ENCODE measurements around the gene HPS4.

DNA sequence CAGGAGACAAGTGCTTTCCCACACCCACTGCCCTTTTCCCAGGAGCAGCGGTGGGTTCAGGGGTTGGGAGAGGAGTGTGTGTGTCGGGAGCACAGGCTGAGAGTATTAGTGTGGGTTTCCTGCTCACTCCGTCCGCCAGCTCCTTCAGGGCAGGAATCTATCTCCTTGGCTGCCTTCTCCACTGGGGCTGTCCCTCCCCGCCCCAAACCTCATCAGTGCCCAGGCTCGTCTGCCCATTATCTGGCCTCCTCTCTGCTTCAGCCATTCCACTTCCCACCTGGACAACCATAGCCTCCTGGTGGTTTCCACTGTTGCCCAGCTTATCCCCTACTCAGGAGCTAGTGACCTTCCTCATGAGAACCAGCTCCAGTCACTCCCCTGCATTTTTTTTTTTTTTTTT, 34.6 kb downstream of the HPS4 start:
- TF ChIP-seq SP1 (IDR thresholded peaks at IDR 0.05) (no peak), CTCF (IDR thresholded peaks at IDR 0.05; ENCODE audit: low read depth, low read length, missing input control) (no peak), ATF3 (IDR thresholded peaks at IDR 0.05) (no peak), TAF1 (conservative IDR thresholded peaks at IDR 0.05) (no peak), YY1 (IDR thresholded peaks at IDR 0.05) (no peak), ZBTB33 (IDR thresholded peaks at IDR 0.05) (no peak)
